OCI-LY1 (cell line): ENCODE data around the gene ING4.

Experiments
- H2AFZ ChIP-seq: fragments of 200-600 bp; sonication (generic), shearing (Covaris generic); 2 replicates; pipeline ENCODE4 v1.6.0; 2014; ENCODE audit warnings: antibody characterized with exemption, mild to moderate bottlenecking, low read length
- H3F3A ChIP-seq: fragments of 200-600 bp; sonication (generic), shearing (Covaris generic); 2 replicates; pipeline ENCODE4 v1.6.0; 2014; ENCODE audit warnings: mild to moderate bottlenecking, antibody characterized with exemption, low read length, moderate library complexity; ENCODE audit not compliant: insufficient read depth
- H3K27ac ChIP-seq: fragments of 200-600 bp; sonication (generic); 2 replicates; pipeline ENCODE4 v1.5.1; 2014; ENCODE audit warnings: low read length, mixed run types, mild to moderate bottlenecking, low read depth; ENCODE audit not compliant: poor library complexity, severe bottlenecking
- H3K27me3 ChIP-seq: fragments of 200-600 bp; sonication (generic); 2 replicates; pipeline ENCODE4 v1.6.0; 2014; ENCODE audit warnings: antibody characterized with exemption, mild to moderate bottlenecking, low read length, moderate library complexity; ENCODE audit not compliant: insufficient read depth
- H3K36me3 ChIP-seq: fragments of 200-600 bp; sonication (generic); 2 replicates; pipeline ENCODE4 v1.6.1; 2014; ENCODE audit warnings: mild to moderate bottlenecking, antibody characterized with exemption, low read length, moderate library complexity, mixed read lengths; ENCODE audit not compliant: insufficient read depth
- H3K4me1 ChIP-seq: fragments of 200-600 bp; sonication (generic); 2 replicates; pipeline ENCODE4 v1.5.1; 2014; ENCODE audit warnings: mild to moderate bottlenecking, low read length, moderate library complexity; ENCODE audit not compliant: insufficient read depth, severe bottlenecking
- H3K4me2 ChIP-seq: fragments of 200-600 bp; sonication (generic), shearing (Covaris generic); 2 replicates; pipeline ENCODE4 v1.6.1; 2014; ENCODE audit warnings: low read length
- H3K4me3 ChIP-seq: fragments of 200-600 bp; sonication (generic); 2 replicates; pipeline ENCODE4 v1.5.1; 2014; ENCODE audit warnings: low read length, low read depth, mild to moderate bottlenecking, mixed read lengths; ENCODE audit not compliant: poor library complexity, severe bottlenecking
- H3K79me2 ChIP-seq: fragments of 200-600 bp; shearing (Covaris generic); 2 replicates; pipeline ENCODE4 v1.6.1; 2016; ENCODE audit warnings: mixed run types, low read length, mixed read lengths; ENCODE audit not compliant: insufficient read depth
- H3K9ac ChIP-seq: fragments of 200-600 bp; sonication (generic), shearing (Covaris generic); 2 replicates; pipeline ENCODE4 v1.6.1; 2014; ENCODE audit warnings: mild to moderate bottlenecking, low read length, mixed read lengths
- H3K9me2 ChIP-seq: fragments of 200-600 bp; sonication (generic), shearing (Covaris generic); 2 replicates; pipeline ENCODE4 v1.6.1; 2014; ENCODE audit warnings: low read depth, mild to moderate bottlenecking, low read length, mixed read lengths
- H3K9me3 ChIP-seq: fragments of 200-600 bp; shearing (Covaris generic); 2 replicates; pipeline ENCODE4 v1.6.1; 2014; ENCODE audit warnings: low read length, mixed read lengths
- H4K20me1 ChIP-seq: fragments of 200-600 bp; sonication (generic), shearing (Covaris generic); 2 replicates; pipeline ENCODE4 v1.6.0; 2016; ENCODE audit warnings: mild to moderate bottlenecking, low read length; ENCODE audit not compliant: insufficient read depth
- CTCF ChIP-seq: fragments of 200-600 bp; sonication (generic), shearing (Covaris generic); IDR thresholded peaks from 2 replicates; pipeline ENCODE4 v1.5.1; 2017; ENCODE audit warnings: mild to moderate bottlenecking, antibody characterized with exemption, low read length, moderate library complexity, mixed read lengths
- EZH2 ChIP-seq: fragments of 200-600 bp; sonication (generic), shearing (Covaris generic); IDR thresholded peaks from 2 replicates; pipeline ENCODE4 v1.8.0; 2017; ENCODE audit warnings: borderline replicate concordance, mixed run types, mild to moderate bottlenecking, antibody characterized with exemption, low read length, moderate library complexity, mixed read lengths

ING4 gene

GRCh38 chr12:6644257-6644596 is 18.7 kb downstream of the ING4 start:
- no peak for TF ChIP-seq CTCF
- TF ChIP-seq EZH2: no peak
- Histone ChIP-seq H3K79me2 (no peaks in the 10 kb centered on the region), H3K9me3 (peaks cover 35% of the 10 kb centered on the region), H3K27me3 (no peaks in the 10 kb centered on the region), H3K9ac (no peak overlapping the region), H2AFZ (no peak overlapping the region), H3K4me2 (no peak overlapping the region), H3F3A (no peaks in the 10 kb centered on the region), H3K4me1 (peaks cover 17% of the 10 kb centered on the region), H3K27ac (no peak overlapping the region), H4K20me1 (no peaks in the 10 kb centered on the region), H3K36me3 (peaks cover 36% of the 10 kb centered on the region), H3K9me2 (no peaks in the 10 kb centered on the region), H3K4me3 (no peak overlapping the region)

GRCh38 chr12:6643569-6644256 is 19.2 kb downstream of the ING4 start:
- H3K9me3 ChIP-seq: peaks cover 35% of the 10 kb centered on the region
- H3F3A ChIP-seq: no peaks in the 10 kb centered on the region
- no peak overlapping the region for H3K4me3 ChIP-seq
- H3K4me1 ChIP-seq: peaks cover 22% of the 10 kb centered on the region
- H3K79me2 ChIP-seq: no peaks in the 10 kb centered on the region
- H3K9ac ChIP-seq: no peak overlapping the region
- H3K27ac ChIP-seq: no peak overlapping the region
- H3K4me2 ChIP-seq: no peak overlapping the region
- H3K36me3 ChIP-seq: peaks cover 36% of the 10 kb centered on the region
- no peak overlapping the region for H2AFZ ChIP-seq
- TF ChIP-seq EZH2 (no peak), CTCF (no peak)
- no peaks in the 10 kb centered on the region for H3K27me3 ChIP-seq
- H4K20me1 ChIP-seq: no peaks in the 10 kb centered on the region
- no peaks in the 10 kb centered on the region for H3K9me2 ChIP-seq

GRCh38 chr12:6641131-6641530 is 21.8 kb downstream of the ING4 start:
- Histone ChIP-seq H3K9me2 (no peaks in the 10 kb centered on the region), H3K4me3 (no peak overlapping the region), H3K27me3 (no peaks in the 10 kb centered on the region), H3K9ac (no peak overlapping the region), H2AFZ (no peak overlapping the region), H3K4me1 (peaks cover 39% of the 10 kb centered on the region), H3K36me3 (peaks cover 22% of the 10 kb centered on the region), H3F3A (no peaks in the 10 kb centered on the region), H4K20me1 (no peaks in the 10 kb centered on the region), H3K79me2 (no peaks in the 10 kb centered on the region), H3K4me2 (no peak overlapping the region), H3K9me3 (peaks cover 32% of the 10 kb centered on the region), H3K27ac (no peak overlapping the region)
- TF ChIP-seq EZH2 (no peak), CTCF (no peak)
